Lower leg skin (tissue), 3 donors: ENCODE data around the gene CYP2S1.

Experiments
- POLR2A ChIP-seq, 2 donors: fragments of 450-650 bp; IDR thresholded peaks; one replicate each; pipeline ENCODE4 v1.6.1; 2016 to 2017; ENCODE audit warnings: antibody characterized with exemption in 2 of 2, mild to moderate bottlenecking in 1 of 2, moderate library complexity in 1 of 2
- TF ChIP-seq, protein P1 (sequence below), 3 donors: fragments of 450-650 bp; IDR thresholded peaks; one replicate each; pipeline ENCODE4 v1.5.1; 2016; ENCODE audit warnings: antibody characterized with exemption in 3 of 3, mild to moderate bottlenecking in 3 of 3, moderate library complexity in 2 of 3

DNA sequence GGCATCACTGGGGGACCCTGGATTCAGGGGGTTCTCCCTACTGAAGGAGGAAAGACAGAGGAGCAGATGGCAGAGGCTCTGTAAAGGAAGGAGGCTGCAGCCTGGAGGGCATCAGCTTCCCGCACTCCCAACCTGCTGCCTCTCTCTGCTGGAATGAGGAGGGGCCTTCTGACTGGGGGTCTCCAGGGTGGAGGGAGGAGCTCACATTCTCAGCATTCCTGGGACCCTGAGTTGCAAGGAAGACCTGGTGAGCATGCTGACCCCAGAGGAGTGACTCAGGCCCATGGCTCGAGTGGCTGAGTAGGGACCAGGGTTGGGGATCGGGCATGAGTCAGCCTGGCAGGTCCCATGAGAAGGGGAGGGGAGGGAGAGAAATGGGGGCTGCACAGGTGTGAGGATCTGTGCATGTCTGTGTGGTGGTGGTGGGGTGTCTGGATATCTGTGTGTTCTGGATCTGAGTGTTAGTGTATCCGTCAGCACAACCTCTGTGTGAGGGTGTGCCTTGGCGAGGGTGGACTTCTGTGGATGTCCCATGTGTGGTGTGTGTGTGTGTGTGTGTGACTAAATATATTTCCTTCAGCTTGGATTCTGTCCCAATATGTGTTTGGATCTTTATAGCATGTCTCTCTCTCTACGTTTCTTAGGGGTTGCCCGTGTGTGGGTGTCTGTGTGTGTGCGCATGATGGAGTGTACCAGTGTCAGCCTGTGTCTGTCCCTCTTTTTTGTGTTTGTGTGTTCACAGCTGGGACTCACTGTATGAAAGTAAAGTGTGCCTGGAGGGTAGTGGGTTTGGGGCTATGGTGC, 30.6 kb downstream of the CYP2S1 start:
- TF ChIP-seq, protein P1, sequence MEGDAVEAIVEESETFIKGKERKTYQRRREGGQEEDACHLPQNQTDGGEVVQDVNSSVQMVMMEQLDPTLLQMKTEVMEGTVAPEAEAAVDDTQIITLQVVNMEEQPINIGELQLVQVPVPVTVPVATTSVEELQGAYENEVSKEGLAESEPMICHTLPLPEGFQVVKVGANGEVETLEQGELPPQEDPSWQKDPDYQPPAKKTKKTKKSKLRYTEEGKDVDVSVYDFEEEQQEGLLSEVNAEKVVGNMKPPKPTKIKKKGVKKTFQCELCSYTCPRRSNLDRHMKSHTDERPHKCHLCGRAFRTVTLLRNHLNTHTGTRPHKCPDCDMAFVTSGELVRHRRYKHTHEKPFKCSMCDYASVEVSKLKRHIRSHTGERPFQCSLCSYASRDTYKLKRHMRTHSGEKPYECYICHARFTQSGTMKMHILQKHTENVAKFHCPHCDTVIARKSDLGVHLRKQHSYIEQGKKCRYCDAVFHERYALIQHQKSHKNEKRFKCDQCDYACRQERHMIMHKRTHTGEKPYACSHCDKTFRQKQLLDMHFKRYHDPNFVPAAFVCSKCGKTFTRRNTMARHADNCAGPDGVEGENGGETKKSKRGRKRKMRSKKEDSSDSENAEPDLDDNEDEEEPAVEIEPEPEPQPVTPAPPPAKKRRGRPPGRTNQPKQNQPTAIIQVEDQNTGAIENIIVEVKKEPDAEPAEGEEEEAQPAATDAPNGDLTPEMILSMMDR (IDR thresholded peaks at IDR 0.05) = no peak
- TF ChIP-seq POLR2A (IDR thresholded peaks at IDR 0.05) = no peak
